ENCODE measurements around the gene RPS6KA1.

DNA sequence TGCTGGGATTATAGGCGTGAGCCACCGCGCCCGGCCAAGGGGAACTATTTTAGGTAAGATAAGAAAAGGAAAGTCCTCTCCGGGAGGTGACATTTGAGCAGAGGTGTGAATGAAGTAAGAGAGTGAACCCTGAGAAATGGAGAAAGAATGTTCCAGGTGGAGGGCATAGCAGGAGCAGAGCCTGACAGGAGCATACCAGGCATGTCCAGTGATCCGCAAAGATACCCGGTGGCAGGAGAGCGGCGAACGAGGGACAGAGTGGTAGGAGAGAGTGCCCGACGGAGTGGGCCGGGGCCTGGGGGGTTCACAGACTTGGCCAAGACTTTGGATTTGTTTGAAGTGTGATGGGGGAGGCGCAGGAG, 7.9 kb upstream of the RPS6KA1 start:
- TF ChIP-seq, protein P1, sequence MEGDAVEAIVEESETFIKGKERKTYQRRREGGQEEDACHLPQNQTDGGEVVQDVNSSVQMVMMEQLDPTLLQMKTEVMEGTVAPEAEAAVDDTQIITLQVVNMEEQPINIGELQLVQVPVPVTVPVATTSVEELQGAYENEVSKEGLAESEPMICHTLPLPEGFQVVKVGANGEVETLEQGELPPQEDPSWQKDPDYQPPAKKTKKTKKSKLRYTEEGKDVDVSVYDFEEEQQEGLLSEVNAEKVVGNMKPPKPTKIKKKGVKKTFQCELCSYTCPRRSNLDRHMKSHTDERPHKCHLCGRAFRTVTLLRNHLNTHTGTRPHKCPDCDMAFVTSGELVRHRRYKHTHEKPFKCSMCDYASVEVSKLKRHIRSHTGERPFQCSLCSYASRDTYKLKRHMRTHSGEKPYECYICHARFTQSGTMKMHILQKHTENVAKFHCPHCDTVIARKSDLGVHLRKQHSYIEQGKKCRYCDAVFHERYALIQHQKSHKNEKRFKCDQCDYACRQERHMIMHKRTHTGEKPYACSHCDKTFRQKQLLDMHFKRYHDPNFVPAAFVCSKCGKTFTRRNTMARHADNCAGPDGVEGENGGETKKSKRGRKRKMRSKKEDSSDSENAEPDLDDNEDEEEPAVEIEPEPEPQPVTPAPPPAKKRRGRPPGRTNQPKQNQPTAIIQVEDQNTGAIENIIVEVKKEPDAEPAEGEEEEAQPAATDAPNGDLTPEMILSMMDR (IDR thresholded peaks at IDR 0.05), result no peak
- TF ChIP-seq POLR2A (IDR thresholded peaks at IDR 0.05), result no peak
